Activated CD4-positive, alpha-beta T cell treated with anti-CD3 and anti-CD28 coated beads for 36 hours (primary cell): Measurements from ENCODE around the gene COBLL1. TPM values are rescaled to one million over a fixed set of nuclear protein-coding genes. Genes with fewer than 3 reads are reported as not detected.
"Not testable (repeated sequence)": the region's sequence is repeated elsewhere in the genome, so short reads cannot be mapped to it uniquely, and the experiment has no call there.

Experiments
- ATAC-seq: fragments of 200-7000 bp; cut with Tn5 transposase; one replicate; pipeline ENCODE4 v1.10.0; 2021; ENCODE audit warnings: mild to moderate bottlenecking, moderate library complexity
- CTCF ChIA-PET: fragments of 350-600 bp; sonication (Branson Sonifier 250); formaldehyde crosslinking; loops from one replicate; lab custom pipeline; 2021; ENCODE audit warnings: antibody characterized with exemption; lab: Charles Lee
- POLR2A ChIA-PET: fragments of 350-600 bp; sonication (Branson Sonifier 250); formaldehyde crosslinking; loops from one replicate; lab custom pipeline; 2021; ENCODE audit warnings: antibody characterized with exemption, inconsistent platforms; lab: Charles Lee
- DNase-seq: peaks from one replicate; pipeline ENCODE4 v3.0.0-alpha.2; 2020
- H3K27ac Mint-ChIP-seq: one replicate; pipeline ENCODE4 v1.8.0; 2021; ENCODE audit warnings: mixed read lengths
- H3K27me3 Mint-ChIP-seq: one replicate; pipeline ENCODE4 v1.8.0; 2021; ENCODE audit warnings: mixed read lengths
- H3K36me3 Mint-ChIP-seq: one replicate; pipeline ENCODE4 v1.8.0; 2021; ENCODE audit warnings: low read depth, mixed read lengths
- H3K4me1 Mint-ChIP-seq: one replicate; pipeline ENCODE4 v1.8.0; 2021; ENCODE audit warnings: mixed read lengths
- H3K4me3 Mint-ChIP-seq: one replicate; pipeline ENCODE4 v1.8.0; 2021; ENCODE audit warnings: mild to moderate bottlenecking, moderate library complexity, mixed read lengths
- H3K9me3 Mint-ChIP-seq: one replicate; pipeline ENCODE4 v1.8.0; 2021; ENCODE audit warnings: low read depth, mixed read lengths
- intact Hi-C, 2 experiments: fragments of 100-400 bp; cut with DNase I in 1 of 2; cut with micrococcal nuclease in 1 of 2; formaldehyde crosslinking; loops; one replicate each; pipeline versions ENCODE4 v1.14.2 to v1.15.1; 2022 to 2024; cut with DNase I, micrococcal nuclease
- total RNA-seq, 2 experiments: library from RNA; stranded (reverse); gene quantifications; one replicate each; pipeline ENCODE4 v1.2.3, GENCODE V29; 2021

COBLL1 gene
- total RNA-seq, 2 experiments from 2014 or later = not detected

DNA sequence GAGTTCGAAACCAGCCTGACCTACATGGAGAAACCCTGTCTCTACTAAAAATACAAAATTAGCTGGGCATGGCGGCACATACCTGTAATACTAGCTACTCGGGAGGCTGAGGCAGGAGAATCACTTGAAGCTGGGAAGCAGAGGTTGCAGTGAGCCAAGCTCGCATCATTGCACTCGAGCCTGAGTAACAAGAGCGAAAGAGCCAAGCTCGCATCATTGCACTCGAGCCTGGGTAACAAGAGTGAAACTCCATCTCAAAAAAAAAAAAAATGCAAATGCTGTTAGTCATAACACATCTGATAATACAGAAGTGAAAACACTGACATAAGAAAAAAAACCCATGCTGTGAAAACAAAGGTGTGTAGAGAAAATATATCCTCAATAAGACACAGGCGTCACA is 80.4 kb downstream of the COBLL1 start:
- DNase-seq = peak; percentile 65
- H3K27ac Mint-ChIP-seq, H3K27me3 Mint-ChIP-seq, H3K36me3 Mint-ChIP-seq, H3K9me3 Mint-ChIP-seq, H3K4me3 Mint-ChIP-seq: not testable (repeated sequence)
- ATAC-seq = peak; percentile 84
- ChIA-PET POLR2A (interaction anchor here (0.6 kb wide), 1 partner anchor 573 kb away, joined by 3 read pairs; no protein-coding TSS in a partner anchor), CTCF (interaction anchor here (0.6 kb wide), 1 partner anchor 162 kb away, joined by 3 read pairs; no protein-coding TSS in a partner anchor)
- peaks cover 13% of the 10 kb centered on the region for H3K4me1 Mint-ChIP-seq
- intact Hi-C loops = loop anchor here in 1 of 2 experiments (1.0 kb wide), 1 partner anchor 149 kb away; no protein-coding TSS in a partner anchor

DNA sequence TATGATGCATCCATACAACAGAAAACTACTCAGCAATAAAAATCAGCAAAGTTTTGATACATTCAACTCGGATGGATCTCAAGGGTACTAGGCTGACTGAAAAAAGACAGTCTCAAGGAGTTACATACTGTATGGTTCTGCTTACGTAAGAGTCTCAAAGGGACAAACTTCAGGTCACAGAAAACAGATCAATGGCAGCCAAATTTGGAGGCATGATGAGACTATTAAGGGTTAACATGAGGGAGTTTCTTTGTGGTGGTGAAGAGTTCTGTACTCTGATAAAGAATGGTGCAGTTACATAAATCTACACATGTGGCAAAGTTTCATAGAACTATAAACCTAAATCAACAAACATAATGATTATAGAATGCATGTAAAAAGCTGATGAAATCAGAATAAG is 81.4 kb downstream of the COBLL1 start:
- DNase-seq (no peak), ATAC-seq (no peak)
- no peaks in the 10 kb centered on the region for H3K27me3 Mint-ChIP-seq
- intact Hi-C loops = no loop called here
- peaks cover 13% of the 10 kb centered on the region for H3K4me1 Mint-ChIP-seq
- H3K4me3 Mint-ChIP-seq = no peak overlapping the region
- H3K9me3 Mint-ChIP-seq = no peaks in the 10 kb centered on the region
- no peak overlapping the region for H3K27ac Mint-ChIP-seq
- CTCF ChIA-PET = no interaction called here
- H3K36me3 Mint-ChIP-seq = no peaks in the 10 kb centered on the region
- POLR2A ChIA-PET = no interaction called here

- no peak overlapping the region for H3K4me3 Mint-ChIP-seq
- H3K27ac Mint-ChIP-seq = no peak overlapping the region
- DNase-seq (no peak), ATAC-seq (no peak)
- no peaks in the 10 kb centered on the region for H3K36me3 Mint-ChIP-seq
- H3K27me3 Mint-ChIP-seq = no peaks in the 10 kb centered on the region
- ChIA-PET POLR2A (no interaction called here), CTCF (no interaction called here)
- no peaks in the 10 kb centered on the region for H3K9me3 Mint-ChIP-seq
- H3K4me1 Mint-ChIP-seq = peaks cover 13% of the 10 kb centered on the region
- intact Hi-C loops = no loop called here
These were observed 83.5 kb downstream of the COBLL1 start for GRCh38 chr2:164757934-164758695.

- ChIA-PET POLR2A (no interaction called here), CTCF (no interaction called here)
- Mint-ChIP-seq H3K27me3 (no peaks in the 10 kb centered on the region), H3K9me3 (no peaks in the 10 kb centered on the region), H3K36me3 (no peaks in the 10 kb centered on the region), H3K27ac (no peak overlapping the region), H3K4me1 (peaks cover 9% of the 10 kb centered on the region), H3K4me3 (no peak overlapping the region)
- no peak for ATAC-seq
- intact Hi-C loops = no loop called here
- no peak for DNase-seq
These were observed 84.8 kb downstream of the COBLL1 start for GRCh38 chr2:164756773-164757172.

- Mint-ChIP-seq H3K4me3 (no peak overlapping the region), H3K9me3 (no peaks in the 10 kb centered on the region), H3K4me1 (peaks cover 2% of the 10 kb centered on the region), H3K36me3 (no peaks in the 10 kb centered on the region), H3K27ac (no peak overlapping the region), H3K27me3 (no peaks in the 10 kb centered on the region)
- intact Hi-C loops = no loop called here
- ChIA-PET POLR2A (no interaction called here), CTCF (no interaction called here)
- no peak for DNase-seq
- no peak for ATAC-seq
These were observed 85.7 kb downstream of the COBLL1 start for GRCh38 chr2:164755952-164756351.

DNA sequence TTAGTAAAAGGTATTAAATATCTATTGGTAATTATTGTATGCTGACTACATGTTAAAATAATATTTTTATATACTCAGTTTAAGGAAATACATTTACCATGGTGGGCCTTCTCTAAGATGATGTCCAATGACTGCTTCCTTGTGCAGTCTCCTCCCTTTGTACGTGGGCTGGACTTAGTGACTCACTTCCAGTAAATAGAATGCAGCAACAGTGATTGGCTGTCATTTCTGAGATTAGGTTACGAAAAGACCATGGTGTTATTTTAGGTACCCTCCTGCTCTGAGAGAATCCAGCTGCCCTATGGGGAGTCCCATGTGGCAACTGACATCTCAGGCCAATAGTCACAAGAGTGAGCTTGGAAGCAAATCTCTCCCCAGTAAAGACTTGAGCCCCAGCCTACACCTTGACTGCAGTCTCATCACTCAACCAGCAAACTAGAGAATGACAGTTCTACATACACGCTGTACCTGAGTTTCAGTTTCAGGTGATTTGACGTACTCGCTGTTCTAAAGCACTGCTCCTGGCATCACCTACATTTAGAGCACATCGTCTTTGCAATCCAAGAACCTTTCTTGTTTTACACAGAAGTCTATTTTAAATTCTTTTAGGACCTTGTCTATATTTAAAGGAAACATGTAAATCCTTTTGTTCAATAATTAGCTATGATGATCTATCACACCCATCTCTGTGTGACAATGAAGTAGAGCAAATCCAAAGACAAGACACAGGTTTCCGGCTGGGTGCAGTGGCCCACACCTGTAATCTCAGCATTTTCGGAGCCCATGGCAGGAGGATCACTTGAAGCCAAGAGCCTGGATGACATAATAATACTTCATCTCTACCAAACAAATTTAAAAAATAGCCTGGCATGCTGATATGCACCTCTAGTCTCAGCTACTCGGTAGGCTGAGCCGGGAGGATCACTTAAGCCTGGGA is 87.2 kb downstream of the COBLL1 start:
- Mint-ChIP-seq H3K9me3 (no peaks in the 10 kb centered on the region), H3K36me3 (no peaks in the 10 kb centered on the region), H3K4me3 (no peak overlapping the region), H3K27me3 (no peaks in the 10 kb centered on the region), H3K27ac (no peak overlapping the region), H3K4me1 (no peaks in the 10 kb centered on the region)
- ATAC-seq = no peak
- CTCF ChIA-PET = no interaction called here
- DNase-seq = no peak
- POLR2A ChIA-PET = no interaction called here
- intact Hi-C loops = no loop called here

DNA sequence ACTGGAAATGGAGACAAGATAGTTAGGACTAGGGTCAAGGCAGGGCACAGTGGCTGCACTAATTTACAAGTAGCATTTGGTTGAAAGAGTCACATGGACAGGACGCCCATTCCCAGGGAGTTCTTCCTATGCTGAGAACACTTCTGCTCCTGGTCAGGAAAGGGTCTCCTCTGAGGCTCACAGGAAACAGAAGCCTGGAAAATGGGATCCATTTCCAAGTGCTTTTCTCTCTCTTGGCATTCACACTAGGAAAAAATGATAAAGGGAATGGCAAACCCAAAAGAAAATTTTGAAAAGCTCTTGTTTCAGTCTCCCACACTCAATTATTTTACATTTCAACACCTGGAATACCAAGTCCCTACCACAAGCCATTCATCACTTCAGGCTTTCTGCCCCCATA is 88.7 kb downstream of the COBLL1 start:
- Mint-ChIP-seq H3K27me3 (no peaks in the 10 kb centered on the region), H3K36me3 (no peaks in the 10 kb centered on the region), H3K4me3 (no peak overlapping the region), H3K4me1 (no peaks in the 10 kb centered on the region), H3K9me3 (no peaks in the 10 kb centered on the region), H3K27ac (no peak overlapping the region)
- ATAC-seq = no peak
- CTCF ChIA-PET = interaction anchor here (0.6 kb wide), 1 partner anchor 145 kb away, joined by 3 read pairs; no protein-coding TSS in a partner anchor
- intact Hi-C loops = no loop called here
- no peak for DNase-seq
- POLR2A ChIA-PET = no interaction called here

- CTCF ChIA-PET = no interaction called here
- H3K4me1 Mint-ChIP-seq = no peaks in the 10 kb centered on the region
These were observed 93.7 kb downstream of the COBLL1 start for GRCh38 chr2:164747783-164748433.

GRCh38 chr2:164747140-164747539 is 94.5 kb downstream of the COBLL1 start:
- H3K4me3 Mint-ChIP-seq = no peak overlapping the region
- CTCF ChIA-PET = no interaction called here

More at GRCh38 chr2:164747783-164748433, 93.7 kb downstream of the COBLL1 start:
- DNase-seq = no peak
- H3K27ac Mint-ChIP-seq = no peak overlapping the region
- H3K9me3 Mint-ChIP-seq = no peaks in the 10 kb centered on the region
- H3K4me3 Mint-ChIP-seq = no peak overlapping the region
- intact Hi-C loops = no loop called here
- peaks cover 3% of the 10 kb centered on the region for H3K27me3 Mint-ChIP-seq
- no peak for ATAC-seq
- POLR2A ChIA-PET = no interaction called here
- H3K36me3 Mint-ChIP-seq = no peaks in the 10 kb centered on the region

DNA sequence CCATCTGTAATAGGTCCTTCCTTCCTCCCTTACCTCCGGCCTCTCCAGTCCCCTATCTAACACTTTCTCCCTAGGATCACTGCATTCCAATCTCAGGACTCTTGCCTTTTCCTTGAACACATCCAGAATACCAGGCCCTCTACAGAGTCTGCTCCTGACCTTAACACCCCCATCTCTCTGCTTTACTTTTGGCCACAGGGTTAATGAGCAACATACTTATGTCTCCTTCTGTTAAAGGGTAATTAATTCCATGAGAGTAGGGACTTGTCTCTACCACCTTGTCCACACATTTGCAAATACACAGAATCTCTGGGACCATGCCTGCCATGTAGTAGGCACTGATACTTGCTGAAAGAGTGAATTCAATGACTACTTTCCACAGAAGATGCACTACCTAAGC is 94.9 kb downstream of the COBLL1 start:
- H3K27me3 Mint-ChIP-seq = peaks cover 3% of the 10 kb centered on the region
- H3K27ac Mint-ChIP-seq = no peak overlapping the region
- ChIA-PET CTCF (no interaction called here), POLR2A (no interaction called here)
- ATAC-seq (no peak), DNase-seq (no peak)
- H3K9me3 Mint-ChIP-seq = no peaks in the 10 kb centered on the region
- intact Hi-C loops = no loop called here
- H3K36me3 Mint-ChIP-seq = no peaks in the 10 kb centered on the region
- H3K4me1 Mint-ChIP-seq = no peaks in the 10 kb centered on the region
- H3K4me3 Mint-ChIP-seq = no peak overlapping the region

More at GRCh38 chr2:164747140-164747539, 94.5 kb downstream of the COBLL1 start:
- intact Hi-C loops = no loop called here
- Mint-ChIP-seq H3K4me1 (no peaks in the 10 kb centered on the region), H3K27ac (no peak overlapping the region), H3K36me3 (no peaks in the 10 kb centered on the region), H3K9me3 (no peaks in the 10 kb centered on the region), H3K27me3 (peaks cover 3% of the 10 kb centered on the region)
- ATAC-seq (no peak), DNase-seq (no peak)
- POLR2A ChIA-PET = no interaction called here

GRCh38 chr2:164745012-164745797 is 96.4 kb downstream of the COBLL1 start:
- intact Hi-C loops = no loop called here
- no peaks in the 10 kb centered on the region for H3K4me1 Mint-ChIP-seq
- POLR2A ChIA-PET = no interaction called here
- no peaks in the 10 kb centered on the region for H3K36me3 Mint-ChIP-seq
- no peaks in the 10 kb centered on the region for H3K9me3 Mint-ChIP-seq
- H3K27ac Mint-ChIP-seq = no peak overlapping the region
- CTCF ChIA-PET = no interaction called here
- ATAC-seq = no peak
- no peak overlapping the region for H3K4me3 Mint-ChIP-seq
- peaks cover 3% of the 10 kb centered on the region for H3K27me3 Mint-ChIP-seq
- DNase-seq = no peak
